HG03571 (cell line): ENCODE results near the gene CHST9.
"Not testable (repeated sequence)": the region's sequence is repeated elsewhere in the genome, so short reads cannot be mapped to it uniquely, and the experiment has no call there.

Experiments
- ATAC-seq: cut with Tn5 transposase; IDR thresholded peaks from one replicate; pipeline ENCODE4 v1.9.1; 2021; ENCODE audit not compliant: unreplicated experiment

The CHST9 gene

GRCh38 chr18:27108842-27109241 is 76.3 kb downstream of the CHST9 start:
- ATAC-seq, result no peak

DNA sequence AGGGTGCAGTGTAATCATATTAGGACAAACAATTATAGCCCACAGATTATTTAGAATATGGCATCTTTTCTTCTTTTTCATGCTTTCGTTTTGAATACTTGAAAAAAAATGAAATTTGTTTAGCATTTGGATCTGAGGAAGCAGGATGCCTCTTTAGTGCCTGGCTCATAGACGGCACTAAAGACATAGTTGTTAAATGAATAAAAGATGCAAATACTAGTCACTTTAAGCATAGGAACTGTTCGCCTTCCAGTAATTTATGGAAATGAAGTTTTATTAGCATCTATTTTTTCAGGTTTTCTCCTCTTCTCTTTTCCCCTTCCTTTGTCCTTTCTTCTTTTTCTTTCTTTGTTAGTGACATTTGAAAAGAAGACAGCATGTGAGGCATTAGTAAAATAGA is 80.4 kb downstream of the CHST9 start:
- ATAC-seq, result no peak

DNA sequence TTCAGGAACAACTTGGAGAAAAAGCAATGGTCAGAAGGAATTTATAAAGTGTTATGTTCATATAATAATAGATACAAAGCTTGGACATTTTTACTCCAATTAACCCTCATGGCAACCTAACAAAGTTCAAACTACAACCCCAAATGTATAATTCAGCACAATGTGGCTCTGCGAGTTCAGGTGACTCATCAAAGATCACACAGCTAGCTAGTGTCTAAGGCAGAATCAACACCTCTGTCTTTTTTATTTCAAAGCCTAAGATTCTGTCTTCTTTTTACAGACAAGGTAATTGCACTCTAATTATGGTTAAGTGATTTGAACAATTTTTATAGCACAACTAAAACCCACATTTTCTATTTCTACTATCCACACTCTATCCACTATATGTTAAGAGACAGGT is 90.5 kb downstream of the CHST9 start:
- no peak for ATAC-seq

GRCh38 chr18:27093290-27093689 is 91.8 kb downstream of the CHST9 start:
- not testable (repeated sequence) for ATAC-seq

GRCh38 chr18:27081701-27082100 is 103.4 kb downstream of the CHST9 start:
- no peak for ATAC-seq

GRCh38 chr18:27075828-27076227 is 109.3 kb downstream of the CHST9 start:
- no peak for ATAC-seq

- peak; percentile 90 for ATAC-seq
Observed at GRCh38 chr18:27073404-27073830, 111.7 kb downstream of the CHST9 start.

DNA sequence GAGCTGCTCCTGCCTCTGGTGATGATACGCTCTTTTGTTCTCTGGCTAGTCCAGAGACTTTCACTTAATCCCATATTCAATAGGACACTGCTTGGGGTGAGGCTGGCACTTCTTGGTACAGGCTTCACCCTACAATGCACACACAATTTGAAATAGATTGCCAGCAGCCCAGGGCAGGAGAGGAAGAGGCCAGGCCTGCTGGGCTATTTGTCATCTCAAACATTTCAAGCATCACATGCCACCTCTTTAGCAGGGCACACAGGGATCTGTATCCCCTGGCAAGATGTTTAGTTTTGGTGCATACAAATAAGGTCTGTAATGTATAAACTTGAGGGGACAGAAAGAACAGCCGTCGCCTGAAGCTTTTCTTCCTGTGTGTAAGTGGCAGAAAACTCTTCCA is 120.4 kb downstream of the CHST9 start:
- no peak for ATAC-seq

DNA sequence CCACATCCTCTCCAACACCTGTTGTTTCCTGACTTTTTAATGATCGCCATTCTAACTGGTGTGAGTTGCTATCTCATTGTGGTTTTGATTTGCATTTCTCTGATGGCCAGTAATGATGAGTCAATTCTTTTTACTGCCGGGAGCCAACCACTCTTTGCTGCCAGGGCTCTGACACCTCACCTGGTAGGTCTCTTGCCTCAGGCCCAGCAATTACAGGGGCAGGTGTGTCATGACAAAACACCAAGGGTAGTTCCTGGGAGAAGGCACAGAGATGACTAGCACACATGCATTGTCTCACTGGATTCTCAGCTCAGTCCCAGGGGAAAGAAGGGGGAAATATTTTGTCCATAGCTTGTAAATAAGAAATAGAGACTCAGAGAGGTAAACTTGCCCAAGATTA is 122.3 kb downstream of the CHST9 start:
- no peak for ATAC-seq

GRCh38 chr18:27061488-27062095 is 123.5 kb downstream of the CHST9 start:
- ATAC-seq, result no peak

DNA sequence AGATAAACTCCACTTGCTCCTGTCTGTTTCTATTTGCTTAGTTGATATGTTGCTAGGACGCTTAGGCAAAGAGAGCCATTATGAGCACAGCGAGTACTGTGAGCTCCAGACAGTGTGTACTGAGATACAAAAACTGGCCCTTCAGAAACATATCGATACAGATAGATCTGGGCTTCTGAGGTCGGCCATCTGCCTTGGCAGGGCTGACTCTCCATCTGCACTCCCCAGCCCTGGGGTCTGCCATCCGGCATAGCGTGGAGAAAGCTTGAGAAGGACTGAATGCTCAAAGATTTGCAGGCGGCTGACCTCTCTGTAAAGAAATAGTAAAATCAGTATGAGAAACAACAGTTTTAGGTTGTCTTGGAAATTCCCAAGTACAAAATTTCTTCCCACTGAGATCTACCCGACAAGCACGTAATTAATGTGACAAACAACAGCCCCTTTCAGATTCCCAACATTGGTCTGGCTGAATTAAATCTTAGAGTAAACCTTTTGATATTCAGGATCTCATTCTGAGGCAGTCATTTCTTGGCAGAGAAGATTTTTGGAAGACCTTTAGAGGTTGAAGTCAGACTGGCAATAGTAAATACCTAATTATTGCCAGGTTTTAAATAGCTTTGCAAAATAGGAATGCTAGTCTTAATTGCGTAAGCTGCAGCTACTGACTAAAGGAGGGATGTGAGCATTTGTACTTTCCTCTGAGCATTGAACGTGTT is 127.4 kb downstream of the CHST9 start:
- ATAC-seq, result no peak

DNA sequence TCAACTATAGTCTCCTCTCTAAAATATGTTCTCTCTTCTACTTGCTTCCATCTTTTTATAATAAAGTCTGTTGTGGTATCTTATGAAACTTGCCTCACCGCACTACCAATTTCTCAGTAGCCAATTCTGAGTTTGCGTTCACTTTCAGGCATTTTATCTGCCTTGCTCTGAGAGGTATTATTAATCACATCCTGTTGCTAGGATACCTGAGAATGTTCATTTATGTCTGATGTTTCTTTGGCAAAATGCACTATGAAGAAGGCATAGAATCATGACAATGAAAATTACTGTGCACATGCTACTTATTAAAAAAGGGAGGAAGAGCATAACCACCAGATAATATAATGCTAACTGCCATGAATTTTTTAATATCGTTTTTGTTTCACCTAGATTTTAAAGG is 130.2 kb downstream of the CHST9 start:
- ATAC-seq, result no peak

DNA sequence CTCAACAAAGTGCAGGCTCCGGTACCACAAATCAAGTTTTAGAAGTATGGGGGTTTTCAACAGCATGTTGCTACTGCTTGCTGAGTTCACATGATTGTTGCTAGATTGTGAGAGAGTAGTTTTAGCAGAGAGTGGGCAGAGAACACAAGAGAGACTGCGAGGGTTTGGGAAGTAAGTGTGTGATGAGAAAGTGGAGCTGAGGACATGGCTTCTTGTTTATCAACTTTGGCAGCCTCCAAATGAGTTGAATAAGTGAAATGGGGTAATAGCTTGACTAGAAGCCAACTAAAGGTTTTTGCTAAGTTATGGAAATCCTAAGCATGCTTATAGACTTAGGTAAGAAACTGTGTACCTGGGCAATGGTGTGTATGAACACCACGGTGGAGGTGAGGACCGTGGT is 135.1 kb downstream of the CHST9 start:
- ATAC-seq, result no peak

- no peak for ATAC-seq
Observed at GRCh38 chr18:27045342-27045741, 139.8 kb downstream of the CHST9 start.

GRCh38 chr18:27042177-27042576 is 142.9 kb downstream of the CHST9 start:
- no peak for ATAC-seq

DNA sequence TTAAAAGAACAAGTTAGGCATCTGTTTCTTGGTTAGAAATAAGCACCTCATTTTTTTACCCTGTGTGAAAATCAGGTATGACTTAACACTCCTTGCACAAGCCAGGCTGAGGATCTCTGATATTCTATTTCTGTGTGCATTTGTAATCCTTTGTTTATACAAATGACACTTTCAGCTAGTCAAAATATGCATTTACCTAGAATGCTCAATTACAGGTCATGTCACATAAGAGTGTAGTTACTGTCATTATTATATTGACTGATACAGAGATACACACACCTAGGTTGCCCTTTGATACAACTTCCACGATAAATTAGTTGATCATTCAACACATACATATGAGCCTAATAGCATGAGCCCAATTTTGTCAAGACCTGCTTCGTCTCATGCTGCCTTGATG is 144.3 kb downstream of the CHST9 start:
- no peak for ATAC-seq

DNA sequence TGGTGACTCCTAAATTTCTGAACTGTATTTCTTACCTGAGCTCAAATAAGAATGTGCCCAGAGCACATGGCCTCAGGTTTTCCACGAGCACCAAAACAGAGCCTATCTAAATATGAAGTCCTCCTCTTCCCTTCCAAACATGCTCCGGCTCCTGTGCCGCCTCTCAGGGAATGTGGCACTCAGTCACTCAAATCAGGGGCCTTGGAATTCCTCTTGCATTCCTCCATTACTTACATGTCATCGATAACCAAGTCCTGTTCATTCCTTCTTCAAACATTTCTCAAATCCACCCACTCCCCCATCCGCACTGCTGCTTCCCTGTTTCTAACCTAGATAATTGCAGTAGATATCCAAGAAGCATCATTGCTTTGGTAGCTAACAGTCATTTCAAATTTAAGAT is 151.4 kb downstream of the CHST9 start:
- ATAC-seq, result no peak

- ATAC-seq, result no peak
Observed at GRCh38 chr18:27030421-27030820, 154.7 kb downstream of the CHST9 start.

- no peak for ATAC-seq
Observed at GRCh38 chr18:27022477-27022876, 162.6 kb downstream of the CHST9 start.

- no peak for ATAC-seq
Observed at GRCh38 chr18:27017901-27018500, 167.1 kb downstream of the CHST9 start.

DNA sequence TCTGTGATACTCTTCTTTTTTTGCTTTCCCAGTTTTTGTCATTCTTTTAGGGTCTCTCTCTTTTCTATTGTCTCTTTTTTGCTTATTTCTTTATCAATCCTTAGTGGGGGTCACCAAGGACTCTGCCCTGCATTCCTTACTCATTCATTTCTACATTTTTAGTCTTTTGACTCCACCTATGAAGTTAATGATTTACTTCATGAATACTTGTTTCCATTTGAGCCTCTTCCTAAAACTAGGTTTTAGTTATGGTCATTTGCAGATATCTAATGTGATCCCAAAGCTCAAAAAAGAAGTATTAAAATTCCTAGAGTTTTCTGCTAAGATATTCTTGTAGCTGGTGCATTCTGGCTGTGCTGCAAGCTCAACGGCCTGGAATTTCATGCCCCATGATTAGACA is 170.3 kb downstream of the CHST9 start:
- no peak for ATAC-seq

GRCh38 chr18:27010784-27011183 is 174.3 kb downstream of the CHST9 start:
- ATAC-seq, result no peak
